ENCODE measurements around the gene NSUN2. TPM values are rescaled to one million over a fixed set of nuclear protein-coding genes. Genes with fewer than 3 reads are reported as not detected.

NSUN2 gene
- total and polyA plus RNA-seq, 2 of the 4 experiments (the other 2 are of a cell fraction): 51.1 to 61.1 TPM

DNA sequence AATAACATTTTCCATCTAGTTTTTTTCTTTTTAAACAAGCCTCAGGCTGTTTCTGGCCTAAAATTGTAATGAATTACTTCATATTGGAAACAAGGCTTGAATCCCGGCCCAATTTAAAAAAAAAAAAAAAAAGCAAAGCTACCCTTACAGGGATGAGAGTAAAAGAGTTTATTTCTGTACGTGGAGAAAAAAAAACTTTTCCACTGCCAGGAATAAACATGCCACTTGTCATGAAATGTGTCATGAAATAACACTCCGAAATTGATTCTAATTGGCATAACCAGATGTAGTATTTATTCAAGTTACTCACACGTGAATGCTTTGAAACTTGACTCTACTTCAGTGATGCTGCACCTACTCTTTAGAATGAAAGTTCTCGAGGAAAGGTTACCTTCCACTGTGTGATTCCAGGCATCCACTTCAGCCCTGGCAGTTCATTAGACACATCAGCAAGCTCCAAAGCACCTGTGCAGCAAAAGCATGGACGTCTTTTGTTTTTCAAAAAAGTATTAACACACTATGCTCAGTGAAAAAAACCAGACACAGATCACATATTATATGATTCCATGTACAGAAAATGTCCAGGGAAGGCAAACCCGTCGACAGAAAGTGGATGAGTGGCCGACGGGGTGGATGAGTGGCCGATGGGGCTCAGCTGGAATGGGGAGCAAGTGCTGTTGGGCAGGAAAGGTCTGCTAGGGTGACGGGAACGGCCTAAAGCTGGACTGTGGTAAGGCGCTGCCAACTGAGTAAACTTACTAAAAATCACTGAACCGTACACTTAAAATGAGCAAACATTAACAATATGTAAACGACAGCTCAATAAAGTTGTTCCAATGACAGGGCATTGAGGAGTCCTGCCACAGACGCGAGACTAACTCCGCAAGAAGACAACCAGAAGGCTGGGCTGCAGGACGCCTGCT is 21.2 kb downstream of the NSUN2 start:
- Histone ChIP-seq H3K18ac (ENCODE audit: low read depth, low read length) (no peak overlapping the region), H3K4me1 (ENCODE audit: control insufficient read depth, insufficient read depth, low read length) (no peaks in the 10 kb centered on the region), H3K36me3 (ENCODE audit: control insufficient read depth, insufficient read depth, low read length) (peaks cover 64% of the 10 kb centered on the region), H4K8ac (ENCODE audit: low read depth in 2 of 2, low read length in 2 of 2) (no peak overlapping the region), H2BK120ac (ENCODE audit: low read depth, low read length) (no peak overlapping the region), H2BK15ac (ENCODE audit: low read depth, low read length) (no peak overlapping the region), H3K14ac (replicated peaks; ENCODE audit: low read depth, low read length) (no peak overlapping the region), H3K9me3 (ENCODE audit: control insufficient read depth, insufficient read depth, low read length) (no peaks in the 10 kb centered on the region), H3K56ac (ENCODE audit: extremely low read depth, insufficient read depth, low read length) (no peak overlapping the region), H2BK20ac (ENCODE audit: low read depth, low read length) (no peak overlapping the region), H3K9ac (ENCODE audit: low read depth, low read length) (no peak overlapping the region), H3K4ac (ENCODE audit: low read depth, low read length) (no peak overlapping the region), H3K27me3 (ENCODE audit: control insufficient read depth, insufficient read depth, low read length) (no peaks in the 10 kb centered on the region), H3K23ac (ENCODE audit: low read depth, low read length) (no peak overlapping the region), H2AK9ac (replicated peaks; ENCODE audit: low read depth, low read length, poor library complexity) (no peak overlapping the region), H2AK5ac (ENCODE audit: low read depth, low read length) (no peak overlapping the region), H3K79me1 (ENCODE audit: low read depth in 1 of 2, low read length in 2 of 2) (peaks cover 30 to 32% of the 10 kb centered on the region in 2 experiments), H4K20me1 (ENCODE audit: insufficient read depth, low read length) (peaks cover 38% of the 10 kb centered on the region), H3K4me2 (ENCODE audit: low read depth, low read length) (no peak overlapping the region), H2AFZ (replicated peaks; ENCODE audit: low read length, poor library complexity) (no peak overlapping the region), H4K5ac (ENCODE audit: low read depth, low read length) (no peak overlapping the region), H2BK5ac (ENCODE audit: low read depth, low read length, poor library complexity, severe bottlenecking) (no peak overlapping the region), H3K4me3 (ENCODE audit: insufficient read depth, low read depth, low read length) (no peak overlapping the region), H3K9me1 (ENCODE audit: insufficient read depth, low read length) (no peaks in the 10 kb centered on the region), H3K27ac (ENCODE audit: insufficient read depth, low read length) (no peak overlapping the region), H4K91ac (ENCODE audit: insufficient read depth, low read depth, low read length) (no peak overlapping the region)
- dilution Hi-C loops (cut with HindIII; ENCODE audit: low sequenced_read_pairs, unreplicated experiment): no loop called here
- in situ Hi-C loops (cut with MboI; ENCODE audit: low sequenced_read_pairs): no loop called here
- WGBS, 2 experiments (ENCODE audit: extremely low coverage in 2 of 2, insufficient read length in 1 of 2): 93% methylated on average over 8 of the region's 20 CpGs; no CpG with 5 or more reads in 1 of the 2 experiments
- intact Hi-C loops (cut with micrococcal nuclease): no loop called here
- POLR2A ChIA-PET (ENCODE audit: unreplicated experiment): no interaction called here
- TF ChIP-seq, protein P1, sequence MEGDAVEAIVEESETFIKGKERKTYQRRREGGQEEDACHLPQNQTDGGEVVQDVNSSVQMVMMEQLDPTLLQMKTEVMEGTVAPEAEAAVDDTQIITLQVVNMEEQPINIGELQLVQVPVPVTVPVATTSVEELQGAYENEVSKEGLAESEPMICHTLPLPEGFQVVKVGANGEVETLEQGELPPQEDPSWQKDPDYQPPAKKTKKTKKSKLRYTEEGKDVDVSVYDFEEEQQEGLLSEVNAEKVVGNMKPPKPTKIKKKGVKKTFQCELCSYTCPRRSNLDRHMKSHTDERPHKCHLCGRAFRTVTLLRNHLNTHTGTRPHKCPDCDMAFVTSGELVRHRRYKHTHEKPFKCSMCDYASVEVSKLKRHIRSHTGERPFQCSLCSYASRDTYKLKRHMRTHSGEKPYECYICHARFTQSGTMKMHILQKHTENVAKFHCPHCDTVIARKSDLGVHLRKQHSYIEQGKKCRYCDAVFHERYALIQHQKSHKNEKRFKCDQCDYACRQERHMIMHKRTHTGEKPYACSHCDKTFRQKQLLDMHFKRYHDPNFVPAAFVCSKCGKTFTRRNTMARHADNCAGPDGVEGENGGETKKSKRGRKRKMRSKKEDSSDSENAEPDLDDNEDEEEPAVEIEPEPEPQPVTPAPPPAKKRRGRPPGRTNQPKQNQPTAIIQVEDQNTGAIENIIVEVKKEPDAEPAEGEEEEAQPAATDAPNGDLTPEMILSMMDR (conservative IDR thresholded peaks at IDR 0.05; ENCODE audit: low read depth, low read length): no peak
- CTCF ChIA-PET: no interaction called here
- no TSS peak for BruUV-seq (replicated peaks)
- DNase-seq (no peak), ATAC-seq (ENCODE audit: low read depth) (no peak)
